ENCODE results near the gene ITGA7. TPM values are rescaled to one million over a fixed set of nuclear protein-coding genes. Genes with fewer than 3 reads are reported as not detected.

The ITGA7 gene
- total RNA-seq, 1 experiment from 2014 or later, result 2.1 TPM

- CTCF ChIA-PET, result no interaction called here
- Mint-ChIP-seq H3K4me3 (ENCODE audit: unreplicated experiment) (no peak overlapping the region), H3K4me1 (ENCODE audit: insufficient read depth, unreplicated experiment) (peaks cover 9% of the 10 kb centered on the region), H3K27ac (ENCODE audit: low read depth, unreplicated experiment) (no peak overlapping the region), H3K36me3 (ENCODE audit: insufficient read depth, unreplicated experiment) (no peaks in the 10 kb centered on the region), H3K27me3 (ENCODE audit: insufficient read depth, unreplicated experiment) (peaks cover 40% of the 10 kb centered on the region), H3K9me3 (ENCODE audit: unreplicated experiment) (no peaks in the 10 kb centered on the region)
- DNase-seq (ENCODE audit: unreplicated experiment), result no peak
- intact Hi-C loops (cut with micrococcal nuclease), result no loop called here
- no peak for TF ChIP-seq CTCF (IDR thresholded peaks at IDR 0.05; ENCODE audit: unreplicated experiment)
- no TSS peak for BruUV-seq (replicated peaks)
- POLR2A ChIA-PET, result no interaction called here
Observed at GRCh38 chr12:55684761-55685370, 22.8 kb downstream of the ITGA7 start.

GRCh38 chr12:55683676-55684075 is 24.0 kb downstream of the ITGA7 start:
- TF ChIP-seq CTCF (IDR thresholded peaks at IDR 0.05; ENCODE audit: unreplicated experiment), result no peak
- no peaks in the 10 kb centered on the region for H3K9me3 Mint-ChIP-seq (ENCODE audit: unreplicated experiment)
- BruUV-seq (replicated peaks), result no TSS peak
- no peaks in the 10 kb centered on the region for H3K36me3 Mint-ChIP-seq (ENCODE audit: insufficient read depth, unreplicated experiment)
- ChIA-PET CTCF (interaction anchor here (0.6 to 0.9 kb wide), 3 partner anchors 29 to 68 kb away, joined by 3 to 4 read pairs (median 4); no protein-coding TSS in a partner anchor), POLR2A (no interaction called here)
- intact Hi-C loops (cut with micrococcal nuclease), result no loop called here
- H3K4me3 Mint-ChIP-seq (ENCODE audit: unreplicated experiment), result no peak overlapping the region
- peaks cover 9% of the 10 kb centered on the region for H3K4me1 Mint-ChIP-seq (ENCODE audit: insufficient read depth, unreplicated experiment)
- no peak for DNase-seq (ENCODE audit: unreplicated experiment)
- H3K27me3 Mint-ChIP-seq (ENCODE audit: insufficient read depth, unreplicated experiment), result peaks cover 30% of the 10 kb centered on the region
- no peak overlapping the region for H3K27ac Mint-ChIP-seq (ENCODE audit: low read depth, unreplicated experiment)

- BruUV-seq (replicated peaks), result no TSS peak
- peaks cover 9% of the 10 kb centered on the region for H3K4me1 Mint-ChIP-seq (ENCODE audit: insufficient read depth, unreplicated experiment)
- TF ChIP-seq CTCF (IDR thresholded peaks at IDR 0.05; ENCODE audit: unreplicated experiment), result no peak
- ChIA-PET CTCF (interaction anchor here (0.8 to 1.2 kb wide), 2 partner anchors 9 to 15 kb away, joined by 3 to 4 read pairs; no protein-coding TSS in a partner anchor), POLR2A (interaction anchor here (0.7 kb wide), 1 partner anchor 34 kb away, joined by 3 read pairs; the partner anchor contains the start of gene BLOC1S1)
- H3K27ac Mint-ChIP-seq (ENCODE audit: low read depth, unreplicated experiment), result no peak overlapping the region
- no peaks in the 10 kb centered on the region for H3K9me3 Mint-ChIP-seq (ENCODE audit: unreplicated experiment)
- H3K36me3 Mint-ChIP-seq (ENCODE audit: insufficient read depth, unreplicated experiment), result no peaks in the 10 kb centered on the region
- DNase-seq (ENCODE audit: unreplicated experiment), result no peak
- intact Hi-C loops (cut with micrococcal nuclease), result no loop called here
- H3K27me3 Mint-ChIP-seq (ENCODE audit: insufficient read depth, unreplicated experiment), result peaks cover 25% of the 10 kb centered on the region
- no peak overlapping the region for H3K4me3 Mint-ChIP-seq (ENCODE audit: unreplicated experiment)
Observed at GRCh38 chr12:55682087-55682796, 25.5 kb downstream of the ITGA7 start.

All from MCF 10A (cell line).